GM19468 (cell line): Measurements from ENCODE around the gene CENPH.
"Not testable (repeated sequence)": the region's sequence is repeated elsewhere in the genome, so short reads cannot be mapped to it uniquely, and the experiment has no call there.

ENCODE experiments used
- ATAC-seq: cut with Tn5 transposase; IDR thresholded peaks from one replicate; pipeline ENCODE4 v1.9.1; 2021; ENCODE audit warnings: mild to moderate bottlenecking, moderate library complexity, moderate number of reproducible peaks; ENCODE audit not compliant: unreplicated experiment; ENCODE audit errors: extremely low read depth

Gene CENPH

GRCh38 chr5:69242215-69242927, 53.0 kb downstream of the CENPH start:
- no peak for ATAC-seq

GRCh38 chr5:69245031-69245430, 55.6 kb downstream of the CENPH start:
- ATAC-seq: no peak

GRCh38 chr5:69248019-69248418, 58.6 kb downstream of the CENPH start:
- no peak for ATAC-seq

DNA sequence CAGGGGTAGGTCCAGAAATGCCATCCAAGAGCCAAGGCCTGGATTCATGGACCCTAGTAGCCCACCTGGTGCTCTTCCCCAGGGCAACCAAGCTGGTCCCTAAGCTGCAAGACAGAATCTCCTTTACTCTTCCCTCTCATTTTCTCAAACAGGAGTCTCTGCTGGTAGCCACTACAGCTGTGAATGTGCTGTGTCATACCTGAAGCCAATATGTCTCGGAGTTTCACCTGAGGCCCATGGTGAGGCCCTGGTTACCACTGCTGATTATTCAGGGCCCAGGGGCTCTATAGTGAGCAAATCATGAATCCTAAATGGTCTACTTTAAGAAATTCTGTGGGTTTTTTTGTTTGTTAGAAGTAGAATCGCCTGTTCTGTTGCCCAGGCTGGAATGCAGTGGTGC, 61.2 kb downstream of the CENPH start:
- ATAC-seq: no peak

DNA sequence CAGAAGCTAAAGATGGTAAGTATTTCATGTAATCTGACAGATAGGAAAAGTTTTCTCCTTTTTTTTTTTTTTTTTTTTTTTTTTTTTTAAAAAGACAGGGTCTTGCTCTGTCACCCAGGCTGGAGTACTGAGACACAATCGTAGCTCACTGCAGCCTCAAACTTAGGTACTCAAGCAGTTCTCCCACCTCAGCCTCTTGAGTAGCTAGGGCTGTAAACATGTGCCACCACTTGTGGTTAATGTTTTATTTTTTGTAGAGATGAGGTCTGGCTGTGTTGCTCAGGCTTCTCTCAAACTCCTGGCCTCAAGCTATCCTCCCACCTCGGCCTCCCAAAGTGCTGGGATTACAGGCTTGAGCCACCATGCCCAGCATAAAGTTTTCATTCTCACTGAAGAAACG, 63.1 kb downstream of the CENPH start:
- ATAC-seq: no peak

GRCh38 chr5:69255940-69256339, 66.6 kb downstream of the CENPH start:
- not testable (repeated sequence) for ATAC-seq

GRCh38 chr5:69257577-69257976, 68.2 kb downstream of the CENPH start:
- no peak for ATAC-seq
